Adrenal gland (tissue), 12 donors: ENCODE results near the gene FAM25A. TPM values are rescaled to one million over a fixed set of nuclear protein-coding genes. Genes with fewer than 3 reads are reported as not detected.

Source experiments
- DNase-seq, 7 donors: peaks; one replicate each; pipeline ENCODE4 v3.0.0-alpha.2; 2019 to 2020
- H3K27ac ChIP-seq, 5 donors: fragments of 200-600 bp; sonication (generic) in 4 of 5; 1 replicate in 3 of 5; 2 replicates in 2 of 5; pipeline versions ENCODE4 v1.5.1 to v1.8.0; 2016 to 2020; ENCODE audit warnings: mild to moderate bottlenecking in 1 of 5
- H3K27me3 ChIP-seq: fragments of 200-600 bp; 2 replicates; pipeline ENCODE4 v1.8.0; 2021
- H3K36me3 ChIP-seq, 2 donors: fragments of 200-600 bp; replicated peaks in 1 of 2; 1 replicate in 1 of 2; 2 replicates in 1 of 2; pipeline versions ENCODE4 v1.5.1 to v1.8.0; 2018 to 2022
- H3K4me1 ChIP-seq, 2 donors: fragments of 200-600 bp; replicated peaks in 1 of 2; 1 replicate in 1 of 2; 2 replicates in 1 of 2; pipeline versions ENCODE4 v1.5.1 to v1.8.0; 2018 to 2021
- H3K4me3 ChIP-seq, 4 donors: fragments of 200-600 bp; sonication (generic) in 3 of 4; one replicate each; pipeline ENCODE4 v1.5.1; 2016 to 2018
- H3K9me3 ChIP-seq, 3 donors: fragments of 200-600 bp; sonication (generic) in 1 of 3; replicated peaks in 1 of 3; 1 replicate in 2 of 3; 2 replicates in 1 of 3; pipeline versions ENCODE4 v1.5.1 to v1.8.0; 2016 to 2021
- CTCF ChIP-seq, 6 experiments: fragments of 450-650 bp in 4 of 6; fragments of 200-600 bp in 2 of 6; sonication (generic) in 1 of 6; IDR thresholded peaks; 1 replicate in 5 of 6; 2 replicates in 1 of 6; pipeline versions ENCODE4 v1.5.1 to v1.8.0; 2016 to 2021; ENCODE audit warnings: antibody characterized with exemption in 6 of 6, mild to moderate bottlenecking in 2 of 6, moderate library complexity in 1 of 6
- POLR2A ChIP-seq, 2 donors: fragments of 450-650 bp; IDR thresholded peaks; one replicate each; pipeline ENCODE4 v1.6.1; 2017; ENCODE audit warnings: antibody characterized with exemption in 2 of 2, mild to moderate bottlenecking in 2 of 2, moderate library complexity in 1 of 2
- whole genome bisulfite sequencing, 4 donors: extraction: QIAGEN DNeasy Blood & Tissue Kit in 2 of 4; methylation state at CpG; one replicate each; pipeline versions ENCODE4 v1.1.5 to v1.1.7; 2013 to 2017; 5-methylcytosine and 5-hydroxymethylcytosine counted together
- intact Hi-C, 2 donors: fragments of 100-400 bp; cut with DNase I; formaldehyde crosslinking; loops; one replicate each; pipeline versions ENCODE4 v1.14.1 to v1.15.0; 2022 to 2023
- polyA plus RNA-seq, 3 donors: library from polyadenylated mRNA; stranded (reverse); fragments of 200-250 nt in 2 of 3; fragments of 350-450 nt in 1 of 3; fragmentation: Illumina TruSeq in 1 of 3; extraction: RNeasy Lipid Tissue Mini Kit (QIAGEN cat#74804) in 1 of 3; gene quantifications; one replicate each; pipeline ENCODE4 v1.2.3, GENCODE V29; 2013 to 2014
- small RNA-seq, 2 donors: library from RNA; depleted of rRNA; stranded (forward); fragments of <200 nt; gene quantifications; one replicate each; pipeline ENCODE3, GENCODE V24; 2016
- total RNA-seq, 9 donors: library from RNA; depleted of rRNA in 4 of 9; stranded (reverse); fragments of >200 nt in 4 of 9; fragments of 120-200 nt in 1 of 9; fragmentation: NEBNext Ultra II Directional in 1 of 9; extraction: Animal tissue kit (Norgen Biotek cat#: 25700) in 1 of 9; gene quantifications; one replicate each; pipeline versions ENCODE4 v1.1.0 to v1.2.4, GENCODE V29; 2013 to 2023
- donor health status: healthy with polysubstance abuse.
- donor health status: Bipolar disorder and iron deficiency.
- donor health status: DM: yes; HTN: yes; CAD: no.
- donor health status: DM: no; HTN: no; CAD: no.
- donor health status: DM: no; HTN: no; CAD: no.
- donor health status: DM: yes; HTN: yes; CAD: no.

FAM25A gene
- total and polyA plus RNA-seq, 12 donors = 1.2 to 36.6 (median 4.9) TPM; not detected in 6

GRCh38 chr10:87066178-87066577 lies 46.1 kb downstream of the FAM25A start:
- Histone ChIP-seq H3K27me3 (no peaks in the 10 kb centered on the region), H3K9me3 (no peaks in the 10 kb centered on the region), H3K36me3 (peaks cover 0 to 84% of the 10 kb centered on the region in 2 donors), H3K4me3 (no peak overlapping the region), H3K4me1 (no peaks in the 10 kb centered on the region), H3K27ac (no peak overlapping the region)
- TF ChIP-seq CTCF (IDR thresholded peaks at IDR 0.05) = no peak
- no peak for TF ChIP-seq POLR2A (IDR thresholded peaks at IDR 0.05)
- WGBS, 4 donors = 94 to 100% (median 98%) methylated on average over 2 of the region's 2 CpGs
- DNase-seq = no peak
- intact Hi-C loops = no loop called here

GRCh38 chr10:87066865-87067264 lies 46.8 kb downstream of the FAM25A start:
- no peak for DNase-seq
- TF ChIP-seq CTCF (IDR thresholded peaks at IDR 0.05) (no peak), POLR2A (IDR thresholded peaks at IDR 0.05) (no peak)
- intact Hi-C loops = no loop called here
- H3K27me3 ChIP-seq = no peaks in the 10 kb centered on the region
- no peaks in the 10 kb centered on the region for H3K4me1 ChIP-seq
- H3K36me3 ChIP-seq = peaks cover 0 to 78% of the 10 kb centered on the region in 2 donors
- no peak overlapping the region for H3K4me3 ChIP-seq
- no peaks in the 10 kb centered on the region for H3K9me3 ChIP-seq
- no peak overlapping the region for H3K27ac ChIP-seq
- 93 to 100% (median 100%) methylated on average over 1 of the region's 1 CpG for WGBS, 4 donors

GRCh38 chr10:87068281-87068680 lies 48.2 kb downstream of the FAM25A start:
- H3K9me3 ChIP-seq = no peaks in the 10 kb centered on the region
- peaks cover 0 to 7% of the 10 kb centered on the region in 2 donors for H3K4me1 ChIP-seq
- no peak overlapping the region for H3K27ac ChIP-seq
- TF ChIP-seq POLR2A (IDR thresholded peaks at IDR 0.05) = no peak
- TF ChIP-seq CTCF (IDR thresholded peaks at IDR 0.05) = no peak
- no peak overlapping the region for H3K4me3 ChIP-seq
- H3K27me3 ChIP-seq = no peaks in the 10 kb centered on the region
- peaks cover 0 to 74% of the 10 kb centered on the region in 2 donors for H3K36me3 ChIP-seq
- 91 to 96% (median 93%) methylated on average over 1 of the region's 1 CpG for WGBS, 4 donors
- intact Hi-C loops = no loop called here
- no peak for DNase-seq

GRCh38 chr10:87072449-87072848 lies 52.4 kb downstream of the FAM25A start:
- no peak overlapping the region for H3K4me3 ChIP-seq
- no peak for TF ChIP-seq CTCF (IDR thresholded peaks at IDR 0.05)
- no peaks in the 10 kb centered on the region for H3K27me3 ChIP-seq
- intact Hi-C loops = no loop called here
- no peaks in the 10 kb centered on the region for H3K9me3 ChIP-seq
- no peak for DNase-seq
- no peak overlapping the region for H3K27ac ChIP-seq
- peaks cover 0 to 7% of the 10 kb centered on the region in 2 donors for H3K4me1 ChIP-seq
- WGBS, 4 donors = 24 to 40% (median 34%) methylated on average over 2 of the region's 2 CpGs
- H3K36me3 ChIP-seq = peaks cover 0 to 58% of the 10 kb centered on the region in 2 donors

Small RNAs within 50 kb of the gene (small RNA-seq; reads per million reads assigned to genes)
- 0 reads per million in 2 donors for gene AL136982.5
- 0 reads per million in 2 donors for gene BMS1P3
- 0 reads per million in 2 donors for gene FAM25A
- 0 reads per million in 2 donors for gene RNU6-529P

Other genes starting within 250 kb of the FAM25A start
- 10 to 100 TPM; 20.9 to 44.2 (median 33.9) TPM for gene MMRN2, start 62.7 kb upstream of the FAM25A start, total RNA-seq
- gene MMRN2, start 62.7 kb upstream of the FAM25A start, polyA plus RNA-seq = 10 to 100 TPM in 2 of 3 donors, 1 to 10 TPM in 1; 9.5 to 16.5 (median 13.4) TPM
- 1,000 to 10,000 TPM in 1 of 9 donors, 100 to 1,000 TPM in 8; 177 to 1,580 (median 418) TPM for gene SNCG, start 61.7 kb upstream of the FAM25A start, total RNA-seq
- 1,000 to 10,000 TPM in 1 of 3 donors, 100 to 1,000 TPM in 2; 176 to 1,434 (median 799) TPM for gene SNCG, start 61.7 kb upstream of the FAM25A start, polyA plus RNA-seq
- 10 to 100 TPM in 8 of 9 donors, 1 to 10 TPM in 1; 3.3 to 38.1 (median 21.0) TPM for gene ADIRF, start 51.8 kb upstream of the FAM25A start, total RNA-seq
- 100 to 1,000 TPM in 1 of 3 donors, 10 to 100 TPM in 1, 1 to 10 TPM in 1; 6.6 to 592 (median 52.2) TPM for gene ADIRF, start 51.8 kb upstream of the FAM25A start, polyA plus RNA-seq
- 100 to 1,000 TPM; 159 to 279 (median 221) TPM for gene GLUD1, start 74.5 kb downstream of the FAM25A start, total RNA-seq
- gene GLUD1, start 74.5 kb downstream of the FAM25A start, polyA plus RNA-seq = 100 to 1,000 TPM in 1 of 3 donors, 10 to 100 TPM in 2; 58.2 to 290 (median 80.9) TPM
- gene SHLD2, start 74.9 kb downstream of the FAM25A start, total RNA-seq = 10 to 100 TPM; 22.8 to 49.9 (median 36.7) TPM
- 10 to 100 TPM; 18.3 to 64.9 (median 31.5) TPM for gene SHLD2, start 74.9 kb downstream of the FAM25A start, polyA plus RNA-seq
- gene NUTM2A, start 205.2 kb downstream of the FAM25A start, total RNA-seq = 1 to 10 TPM in 4 of 9 donors, under 1 TPM in 5; 0.42 to 2.6 (median 0.94) TPM
- gene NUTM2A, start 205.2 kb downstream of the FAM25A start, polyA plus RNA-seq = 10 to 100 TPM in 1 of 3 donors, 1 to 10 TPM in 1, under 1 TPM in 1; 0.22 to 10.5 (median 1.4) TPM